Islet of Langerhans (tissue), 1 donor: Measurements from ENCODE around the gene IGLL1.
"Not testable (repeated sequence)": the region's sequence is repeated elsewhere in the genome, so short reads cannot be mapped to it uniquely, and the experiment has no call there.

Source experiments
- FAIRE-seq: peaks from one replicate; lab custom pipeline; 2011; peaks lifted over from hg19 to GRCh38; lab: Jason Lieb, UNC

Gene IGLL1

DNA sequence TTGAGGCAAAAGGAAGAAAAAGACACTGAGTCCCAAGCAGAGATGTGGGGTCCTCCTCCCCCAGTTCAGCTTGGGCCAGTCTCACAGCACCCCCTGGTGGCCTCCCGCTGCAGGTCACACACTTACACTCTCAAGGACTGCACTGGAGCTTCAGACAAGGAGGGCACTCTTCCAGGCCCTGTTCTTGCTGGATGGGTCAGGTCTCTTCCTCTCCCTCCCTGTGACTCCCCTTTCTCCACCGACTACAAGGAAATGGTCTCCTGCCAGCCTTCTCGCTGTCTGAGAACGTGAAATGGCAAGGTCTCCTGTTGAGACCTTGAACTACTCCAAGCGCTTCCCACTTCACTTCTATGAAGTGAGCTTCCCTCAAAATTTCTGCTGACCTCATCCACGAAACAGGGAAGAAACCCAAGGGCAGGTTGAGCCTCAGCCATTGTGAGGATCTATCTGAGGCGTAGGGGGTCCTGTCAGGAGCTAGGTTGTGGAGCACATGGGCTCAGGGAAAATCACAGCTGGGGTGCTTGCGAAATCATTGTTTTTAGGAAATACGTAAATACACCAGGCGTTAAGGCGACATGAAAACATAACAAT, 11.2 kb upstream of the IGLL1 start:
- FAIRE-seq, result no peak

- no peak for FAIRE-seq
Measured at GRCh38 chr22:23583836-23584235, 3.7 kb upstream of the IGLL1 start.

GRCh38 chr22:23583153-23583552, 3.1 kb upstream of the IGLL1 start:
- FAIRE-seq, result no peak

DNA sequence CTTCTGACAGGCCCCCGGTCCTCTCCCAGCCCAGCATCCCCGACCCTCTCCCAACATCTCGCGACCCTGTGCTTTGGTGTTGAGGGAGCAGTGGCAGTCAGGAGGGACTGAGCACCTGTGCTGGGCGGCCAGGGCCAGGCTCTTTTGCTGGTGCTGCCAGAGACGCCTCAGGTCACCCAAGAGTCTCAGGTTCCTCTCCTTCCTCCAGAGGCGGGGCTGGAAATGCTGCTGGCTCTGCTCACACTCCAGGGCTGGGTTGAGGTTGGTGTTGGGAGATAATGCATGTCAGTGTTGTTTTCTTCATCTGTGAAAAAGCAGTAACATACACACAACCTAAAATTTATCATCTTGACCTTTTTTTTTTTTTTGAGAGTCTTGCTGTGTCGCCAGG, 1.2 kb upstream of the IGLL1 start:
- FAIRE-seq, result no peak

GRCh38 chr22:23580576-23581259, 628 bp upstream of the IGLL1 start:
- no peak for FAIRE-seq

DNA sequence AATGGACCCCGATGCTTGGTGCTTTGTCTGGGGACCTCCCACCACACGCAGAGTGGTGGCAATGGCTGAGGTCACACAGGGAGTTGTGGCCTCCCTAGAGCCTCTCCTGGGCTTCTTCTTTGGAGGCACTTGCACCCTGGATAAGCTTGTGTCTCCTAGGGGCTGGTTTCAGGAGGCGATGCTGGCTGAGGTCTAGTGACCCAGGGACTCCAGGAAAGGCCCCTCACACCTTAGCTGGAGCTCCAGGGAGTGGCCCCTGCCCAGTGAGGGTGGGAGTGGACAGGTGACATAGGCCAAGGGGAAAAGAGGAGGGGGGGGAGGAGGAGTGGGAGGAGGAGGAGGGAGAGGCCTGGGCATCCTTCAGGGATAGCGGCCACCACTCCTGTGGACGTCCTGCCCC, 810 bp downstream of the IGLL1 start:
- FAIRE-seq, result no peak

DNA sequence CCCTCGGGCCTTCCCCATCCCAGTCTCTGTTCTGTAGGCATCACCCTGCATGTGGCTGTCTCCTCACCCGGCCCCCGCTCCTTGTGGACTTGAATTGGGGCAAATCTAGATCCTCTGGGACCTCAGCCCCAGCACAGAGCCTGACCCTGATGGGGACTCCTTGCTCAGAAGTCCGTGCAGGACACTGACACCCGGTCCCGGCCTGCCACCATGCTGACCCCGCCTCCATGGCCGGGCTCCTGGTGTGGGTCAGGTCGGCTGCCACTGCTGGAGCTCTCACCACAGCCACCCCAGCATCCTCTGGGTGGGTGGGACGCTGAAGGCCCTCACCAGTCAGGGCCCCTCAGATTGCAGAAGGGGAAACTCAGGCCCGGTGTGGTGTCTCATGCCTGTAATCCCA, 1.8 kb downstream of the IGLL1 start:
- no peak for FAIRE-seq

DNA sequence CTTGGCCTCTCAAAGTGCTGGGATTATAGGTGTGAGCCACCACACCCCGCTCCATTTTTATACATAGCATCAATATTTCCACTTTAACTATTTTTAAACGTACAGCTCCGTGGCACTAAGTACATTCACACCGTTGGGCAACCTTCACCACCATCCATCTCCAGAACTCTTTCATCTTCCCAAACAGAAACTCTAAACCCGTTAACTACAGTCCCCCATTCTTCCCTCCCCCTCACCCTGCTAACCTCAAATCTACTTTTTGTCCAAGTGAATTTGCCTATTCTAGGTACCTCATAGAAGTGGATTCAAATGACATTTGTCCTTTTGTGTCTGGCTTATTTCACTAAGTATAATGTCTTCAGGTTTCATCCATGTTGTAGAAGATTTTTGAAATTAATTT, 3.4 kb downstream of the IGLL1 start:
- no peak for FAIRE-seq

DNA sequence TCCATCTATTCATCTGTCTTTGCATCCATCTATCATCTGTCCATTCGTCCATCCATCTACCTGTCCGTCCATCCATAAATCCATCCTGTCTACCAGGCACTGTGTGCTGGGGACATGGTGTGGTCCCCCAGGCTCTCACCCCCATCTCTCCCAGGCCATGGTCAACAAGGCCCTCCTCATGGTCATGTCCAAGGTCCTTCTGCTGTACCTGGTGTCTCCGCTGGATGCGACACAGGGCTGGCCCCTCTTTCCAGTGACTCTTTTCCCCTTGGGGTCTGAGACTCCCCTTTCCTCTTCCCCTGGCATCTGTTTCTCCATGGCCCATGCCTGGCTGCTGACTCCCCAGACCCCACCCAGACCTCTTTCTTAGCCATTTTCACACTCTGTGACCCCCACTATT, 4.5 kb downstream of the IGLL1 start:
- FAIRE-seq, result no peak

GRCh38 chr22:23574877-23575276, 5.2 kb downstream of the IGLL1 start:
- no peak for FAIRE-seq

- no peak for FAIRE-seq
Measured at GRCh38 chr22:23574371-23574811, 5.7 kb downstream of the IGLL1 start.

DNA sequence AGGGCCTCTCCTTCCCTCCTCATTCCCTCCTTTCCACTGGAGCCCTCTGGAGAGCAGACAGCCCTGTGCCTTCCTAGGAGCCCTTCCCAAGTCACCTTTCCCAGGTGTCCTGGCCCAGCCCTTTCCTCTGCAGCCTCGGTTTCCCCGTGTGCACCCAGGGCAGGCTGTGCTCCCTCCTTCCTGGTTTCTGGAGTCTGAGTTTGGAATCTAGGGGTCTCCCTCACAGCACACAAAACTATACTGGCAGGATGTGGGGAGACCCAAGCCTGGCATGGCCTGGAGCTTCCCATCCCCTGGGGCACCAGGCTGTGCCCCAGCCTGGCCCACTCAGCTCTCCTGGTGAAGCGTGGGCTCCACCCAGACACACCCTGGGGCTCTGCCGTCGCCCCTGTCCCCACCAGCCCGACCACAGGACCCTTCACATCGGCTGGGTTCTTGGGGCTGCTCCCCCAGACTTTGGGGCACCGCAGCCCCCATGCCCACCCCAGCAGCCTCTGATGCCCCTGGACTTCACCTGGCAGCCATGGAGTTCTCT, 6.3 kb downstream of the IGLL1 start:
- not testable (repeated sequence) for FAIRE-seq

GRCh38 chr22:23573106-23573505, 7.0 kb downstream of the IGLL1 start:
- FAIRE-seq, result not testable (repeated sequence)

DNA sequence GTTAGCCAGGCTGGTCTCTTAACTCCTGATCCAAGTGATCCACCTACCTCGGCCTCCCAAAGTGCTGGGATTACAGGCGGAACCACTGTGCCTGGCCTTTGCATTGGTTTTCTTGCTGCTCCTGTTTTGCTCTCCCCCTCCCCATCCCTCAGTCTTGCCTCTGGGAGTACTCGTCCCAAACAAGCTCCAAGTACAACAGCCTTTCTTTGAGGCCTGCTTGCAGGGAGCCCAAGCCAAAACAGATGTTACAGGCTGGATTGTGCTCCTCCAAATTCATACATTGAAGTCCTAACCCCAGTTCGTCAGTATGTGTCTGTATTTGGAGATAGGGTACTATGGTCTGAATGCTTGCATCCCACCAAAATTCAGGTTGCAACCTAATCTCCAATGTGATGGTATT, 8.6 kb downstream of the IGLL1 start:
- FAIRE-seq, result no peak

DNA sequence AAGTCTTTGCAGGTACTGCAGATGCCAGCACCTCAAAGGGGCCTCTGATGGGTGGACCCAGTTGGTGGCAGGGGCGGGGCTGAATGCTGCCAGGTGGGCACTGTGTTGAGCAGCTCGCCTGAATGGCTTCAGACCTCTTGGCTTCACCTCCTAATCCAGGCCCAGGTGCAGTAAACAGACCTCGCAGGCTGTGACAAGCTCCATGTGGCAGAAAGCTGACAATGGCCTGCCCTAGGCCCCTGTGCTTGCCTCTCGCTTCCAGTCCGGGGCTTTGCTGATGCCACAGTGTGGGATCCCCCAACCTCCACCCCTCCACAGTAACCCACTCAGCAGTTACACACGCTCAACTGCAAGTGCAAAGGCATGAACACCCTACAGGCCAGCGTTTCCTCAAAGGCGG, 9.4 kb downstream of the IGLL1 start:
- no peak for FAIRE-seq

DNA sequence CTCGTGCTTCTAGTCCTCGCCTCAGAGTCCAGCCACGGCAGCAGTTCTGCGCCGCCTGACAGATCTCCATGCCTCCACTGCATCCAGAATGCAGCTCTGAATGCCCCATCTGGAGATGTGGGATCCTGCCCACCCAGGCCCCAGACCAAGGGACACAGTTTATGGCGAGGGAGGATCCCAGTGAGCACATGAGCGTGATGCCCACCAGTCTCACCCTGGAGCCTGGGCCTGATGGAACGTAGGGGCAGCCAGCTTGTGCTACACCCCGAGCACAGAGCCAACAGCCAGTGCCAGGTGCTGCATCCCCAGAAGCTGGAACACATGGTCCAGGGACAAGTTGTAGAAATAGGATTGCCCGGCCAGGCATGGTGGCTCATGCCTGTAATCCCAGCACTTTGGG, 10.4 kb downstream of the IGLL1 start:
- no peak for FAIRE-seq

DNA sequence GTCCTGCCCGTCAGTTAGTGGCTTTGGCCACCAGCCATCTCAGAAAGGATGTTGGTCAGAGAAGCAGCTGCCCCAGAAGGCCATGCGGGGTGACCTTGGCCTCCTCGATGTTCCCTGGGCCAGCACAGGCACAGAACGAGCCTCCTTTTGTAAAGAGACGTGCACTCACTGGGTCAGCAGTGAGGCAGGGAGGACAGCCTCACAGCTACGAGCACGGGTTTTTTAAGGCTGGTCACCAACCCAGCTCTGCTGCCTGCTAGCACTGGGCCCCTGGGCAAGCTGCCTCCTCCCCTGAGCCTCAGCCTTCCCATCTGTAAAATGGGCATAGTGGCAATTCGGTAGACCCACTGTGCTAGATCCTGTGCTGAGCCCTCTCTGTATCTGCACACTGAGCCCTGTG, 10.8 kb downstream of the IGLL1 start:
- no peak for FAIRE-seq

DNA sequence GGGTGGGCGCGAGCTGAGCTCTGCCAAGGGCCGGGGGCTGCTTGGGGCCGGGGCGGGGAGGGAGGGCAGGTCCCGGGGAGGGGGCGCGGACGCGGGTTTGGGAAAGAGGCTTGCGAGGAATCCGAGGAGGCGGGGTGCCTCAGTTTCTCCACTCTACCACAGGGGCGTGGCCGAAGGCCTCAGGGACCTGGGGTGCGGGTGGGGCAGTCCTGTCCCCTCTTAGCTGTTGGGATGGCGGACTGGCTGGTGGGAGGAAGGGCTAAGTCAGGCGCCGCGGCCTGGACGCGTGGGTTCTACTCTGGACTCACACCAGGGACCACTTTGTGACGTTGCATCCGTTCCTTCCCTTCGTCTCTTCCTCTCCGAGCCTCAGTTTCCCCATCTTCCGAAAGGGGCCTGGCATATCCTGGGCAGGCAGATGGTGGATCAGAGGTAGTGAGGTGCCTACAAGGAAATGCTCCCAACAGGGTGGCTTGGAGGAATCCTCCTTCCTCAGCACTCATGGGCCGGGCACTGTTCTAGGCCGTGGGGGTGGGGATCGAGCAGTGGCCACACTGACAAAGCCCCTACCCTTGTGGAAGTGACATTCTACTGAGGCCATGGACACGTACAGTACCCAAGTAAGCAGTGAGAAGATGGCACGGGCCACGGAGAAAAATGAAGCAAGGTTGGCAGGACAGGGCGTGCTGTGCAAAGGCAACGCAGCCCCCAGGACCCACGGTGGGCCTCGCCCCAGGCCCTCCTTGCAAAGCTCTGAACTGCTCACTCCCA, 13.2 kb downstream of the IGLL1 start:
- no peak for FAIRE-seq

GRCh38 chr22:23565915-23566704, 14.0 kb downstream of the IGLL1 start:
- no peak for FAIRE-seq

DNA sequence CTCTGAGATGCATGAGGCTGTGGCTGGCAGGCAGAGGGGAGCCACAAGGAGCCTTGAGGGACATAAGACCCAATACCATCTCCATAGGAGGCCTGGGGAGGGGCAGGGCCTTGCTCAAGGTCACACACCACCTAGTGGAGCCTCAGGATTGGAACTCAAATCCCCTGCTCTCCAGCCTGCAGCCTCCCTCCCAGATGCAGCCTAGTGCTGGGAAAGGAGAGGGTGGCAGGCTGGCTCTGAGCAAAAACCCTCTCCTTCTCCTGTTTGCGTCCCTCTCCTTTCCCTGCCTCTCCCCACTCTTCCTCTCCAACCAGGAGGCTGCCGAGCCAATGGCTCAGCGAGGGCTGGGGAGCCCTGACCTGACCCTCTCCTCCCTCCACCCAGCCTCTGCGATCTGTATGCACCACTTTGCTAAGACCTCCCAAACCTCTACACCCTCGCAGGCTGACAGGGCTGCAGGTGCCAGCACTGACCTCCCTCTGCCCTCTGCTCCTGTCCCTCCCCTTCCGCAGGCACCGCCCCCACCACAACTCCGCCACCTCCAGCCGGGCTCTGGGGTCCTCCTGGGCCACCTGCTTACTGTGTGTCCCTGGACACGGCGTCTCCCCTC, 14.7 kb downstream of the IGLL1 start:
- FAIRE-seq, result no peak

- FAIRE-seq, result no peak
Measured at GRCh38 chr22:23564276-23564675, 15.8 kb downstream of the IGLL1 start.

GRCh38 chr22:23563111-23563510, 17.0 kb downstream of the IGLL1 start:
- no peak for FAIRE-seq
